ENCODE measurements around the gene CEP89.
"Not testable (repeated sequence)": the region's sequence is repeated elsewhere in the genome, so short reads cannot be mapped to it uniquely, and the experiment has no call there.

CEP89 gene

GRCh38 chr19:32876919-32877285, 94.9 kb downstream of the CEP89 start:
- H3K9me3 Mint-ChIP-seq = no peaks in the 10 kb centered on the region
- no peaks in the 10 kb centered on the region for H3K4me1 Mint-ChIP-seq (ENCODE audit: low read depth)
- DNase-seq (ENCODE audit: low spot score) = no peak
- no peaks in the 10 kb centered on the region for H3K27me3 Mint-ChIP-seq (ENCODE audit: low read depth)
- no peak overlapping the region for H3K27ac Mint-ChIP-seq
- H3K4me3 Mint-ChIP-seq = no peak overlapping the region
- H3K36me3 Mint-ChIP-seq (ENCODE audit: low read depth) = no peaks in the 10 kb centered on the region

- Mint-ChIP-seq H3K27ac (no peak overlapping the region), H3K4me3 (no peak overlapping the region), H3K27me3 (ENCODE audit: low read depth) (no peaks in the 10 kb centered on the region), H3K4me1 (ENCODE audit: low read depth) (no peaks in the 10 kb centered on the region), H3K9me3 (no peaks in the 10 kb centered on the region), H3K36me3 (ENCODE audit: low read depth) (no peaks in the 10 kb centered on the region)
- no peak for DNase-seq (ENCODE audit: low spot score)
Measured at GRCh38 chr19:32876236-32876918, 95.4 kb downstream of the CEP89 start.

GRCh38 chr19:32875428-32875827, 96.3 kb downstream of the CEP89 start:
- Mint-ChIP-seq H3K9me3 (no peaks in the 10 kb centered on the region), H3K27me3 (ENCODE audit: low read depth) (no peaks in the 10 kb centered on the region), H3K4me1 (ENCODE audit: low read depth) (no peaks in the 10 kb centered on the region), H3K36me3 (ENCODE audit: low read depth) (no peaks in the 10 kb centered on the region), H3K27ac (no peak overlapping the region), H3K4me3 (no peak overlapping the region)
- no peak for DNase-seq (ENCODE audit: low spot score)

- no peak for DNase-seq (ENCODE audit: low spot score)
- Mint-ChIP-seq H3K4me3 (no peak overlapping the region), H3K36me3 (ENCODE audit: low read depth) (no peaks in the 10 kb centered on the region), H3K27me3 (ENCODE audit: low read depth) (no peaks in the 10 kb centered on the region), H3K27ac (no peak overlapping the region), H3K4me1 (ENCODE audit: low read depth) (no peaks in the 10 kb centered on the region), H3K9me3 (no peaks in the 10 kb centered on the region)
Measured at GRCh38 chr19:32874605-32875004, 97.2 kb downstream of the CEP89 start.

- DNase-seq (ENCODE audit: low spot score) = no peak
- no peaks in the 10 kb centered on the region for H3K36me3 Mint-ChIP-seq (ENCODE audit: low read depth)
- H3K27ac Mint-ChIP-seq = no peak overlapping the region
- H3K9me3 Mint-ChIP-seq = no peaks in the 10 kb centered on the region
- H3K4me1 Mint-ChIP-seq (ENCODE audit: low read depth) = no peaks in the 10 kb centered on the region
- no peaks in the 10 kb centered on the region for H3K27me3 Mint-ChIP-seq (ENCODE audit: low read depth)
- H3K4me3 Mint-ChIP-seq = no peak overlapping the region
Measured at GRCh38 chr19:32873247-32873959, 98.4 kb downstream of the CEP89 start.

GRCh38 chr19:32872391-32872790, 99.4 kb downstream of the CEP89 start:
- no peaks in the 10 kb centered on the region for H3K36me3 Mint-ChIP-seq (ENCODE audit: low read depth)
- H3K4me1 Mint-ChIP-seq (ENCODE audit: low read depth) = no peaks in the 10 kb centered on the region
- no peak overlapping the region for H3K27ac Mint-ChIP-seq
- H3K9me3 Mint-ChIP-seq = no peaks in the 10 kb centered on the region
- H3K4me3 Mint-ChIP-seq = no peak overlapping the region
- no peak for DNase-seq (ENCODE audit: low spot score)
- H3K27me3 Mint-ChIP-seq (ENCODE audit: low read depth) = no peaks in the 10 kb centered on the region

GRCh38 chr19:32870981-32871451, 100.7 kb downstream of the CEP89 start:
- no peaks in the 10 kb centered on the region for H3K36me3 Mint-ChIP-seq (ENCODE audit: low read depth)
- H3K4me1 Mint-ChIP-seq (ENCODE audit: low read depth) = no peaks in the 10 kb centered on the region
- H3K4me3 Mint-ChIP-seq = no peak overlapping the region
- H3K27ac Mint-ChIP-seq = no peak overlapping the region
- no peaks in the 10 kb centered on the region for H3K9me3 Mint-ChIP-seq
- no peak for DNase-seq (ENCODE audit: low spot score)
- no peaks in the 10 kb centered on the region for H3K27me3 Mint-ChIP-seq (ENCODE audit: low read depth)

- Mint-ChIP-seq H3K27ac (no peak overlapping the region), H3K4me3 (no peak overlapping the region), H3K4me1 (ENCODE audit: low read depth) (no peaks in the 10 kb centered on the region), H3K27me3 (ENCODE audit: low read depth) (no peaks in the 10 kb centered on the region), H3K36me3 (ENCODE audit: low read depth) (no peaks in the 10 kb centered on the region), H3K9me3 (no peaks in the 10 kb centered on the region)
- no peak for DNase-seq (ENCODE audit: low spot score)
Measured at GRCh38 chr19:32869966-32870573, 101.7 kb downstream of the CEP89 start.

GRCh38 chr19:32869369-32869965, 102.3 kb downstream of the CEP89 start, which contains the start of gene SLC7A9:
TSS of gene SLC7A9 (minus strand) at chr19:32869767. CDS start at chr19:32868534, 1,233 bp downstream.
- Mint-ChIP-seq H3K36me3 (ENCODE audit: low read depth) (no peaks in the 10 kb centered on the region), H3K27me3 (ENCODE audit: low read depth) (no peaks in the 10 kb centered on the region), H3K9me3 (no peaks in the 10 kb centered on the region), H3K4me1 (ENCODE audit: low read depth) (no peaks in the 10 kb centered on the region), H3K4me3 (no peak within 1 kb of the TSS), H3K27ac (no peak within 1 kb of the TSS)
- no peak for DNase-seq (ENCODE audit: low spot score)

GRCh38 chr19:32868206-32868950, 103.4 kb downstream of the CEP89 start:
- H3K27ac Mint-ChIP-seq = no peak overlapping the region
- no peak overlapping the region for H3K4me3 Mint-ChIP-seq
- H3K4me1 Mint-ChIP-seq (ENCODE audit: low read depth) = no peaks in the 10 kb centered on the region
- no peaks in the 10 kb centered on the region for H3K36me3 Mint-ChIP-seq (ENCODE audit: low read depth)
- no peaks in the 10 kb centered on the region for H3K27me3 Mint-ChIP-seq (ENCODE audit: low read depth)
- no peaks in the 10 kb centered on the region for H3K9me3 Mint-ChIP-seq
- DNase-seq (ENCODE audit: low spot score) = no peak

- not testable (repeated sequence) for H3K27ac Mint-ChIP-seq; DNase-seq (ENCODE audit: low spot score); H3K4me3 Mint-ChIP-seq; H3K36me3 Mint-ChIP-seq (ENCODE audit: low read depth); H3K27me3 Mint-ChIP-seq (ENCODE audit: low read depth); H3K9me3 Mint-ChIP-seq; H3K4me1 Mint-ChIP-seq (ENCODE audit: low read depth)
Measured at GRCh38 chr19:32867436-32867835, 104.3 kb downstream of the CEP89 start.

- H3K27me3 Mint-ChIP-seq (ENCODE audit: low read depth) = no peaks in the 10 kb centered on the region
- no peak overlapping the region for H3K4me3 Mint-ChIP-seq
- no peaks in the 10 kb centered on the region for H3K36me3 Mint-ChIP-seq (ENCODE audit: low read depth)
- DNase-seq (ENCODE audit: low spot score) = no peak
- H3K4me1 Mint-ChIP-seq (ENCODE audit: low read depth) = no peaks in the 10 kb centered on the region
- no peaks in the 10 kb centered on the region for H3K9me3 Mint-ChIP-seq
- no peak overlapping the region for H3K27ac Mint-ChIP-seq
Measured at GRCh38 chr19:32866564-32867265, 105.0 kb downstream of the CEP89 start.

GRCh38 chr19:32866061-32866460, 105.7 kb downstream of the CEP89 start:
- Mint-ChIP-seq H3K36me3 (ENCODE audit: low read depth) (no peaks in the 10 kb centered on the region), H3K4me3 (no peak overlapping the region), H3K4me1 (ENCODE audit: low read depth) (no peaks in the 10 kb centered on the region)

More at GRCh38 chr19:32866061-32866460, 105.7 kb downstream of the CEP89 start:
- Mint-ChIP-seq H3K9me3 (no peaks in the 10 kb centered on the region), H3K27ac (no peak overlapping the region), H3K27me3 (ENCODE audit: low read depth) (no peaks in the 10 kb centered on the region)
- DNase-seq (ENCODE audit: low spot score) = no peak
